ENCODE measurements around the gene KCNQ1.

Gene KCNQ1

GRCh38 chr11:2744166-2744565 is 299.4 kb downstream of the KCNQ1 start:
- no peak for DNase-seq (ENCODE audit: low read depth)

- no peak for DNase-seq (ENCODE audit: low read depth)
Observed at GRCh38 chr11:2745511-2745910, 300.7 kb downstream of the KCNQ1 start.

GRCh38 chr11:2746401-2747247 is 301.8 kb downstream of the KCNQ1 start:
- DNase-seq (ENCODE audit: low read depth) = no peak

GRCh38 chr11:2747248-2748027 is 302.6 kb downstream of the KCNQ1 start:
- no peak for DNase-seq (ENCODE audit: low read depth)

GRCh38 chr11:2748061-2748813 is 303.4 kb downstream of the KCNQ1 start:
- DNase-seq (ENCODE audit: low read depth) = no peak

- DNase-seq (ENCODE audit: low read depth) = no peak
Observed at GRCh38 chr11:2748814-2749554, 304.2 kb downstream of the KCNQ1 start.

- DNase-seq (ENCODE audit: low read depth) = no peak
Observed at GRCh38 chr11:2750101-2750681, 305.4 kb downstream of the KCNQ1 start.

- no peak for DNase-seq (ENCODE audit: low read depth)
Observed at GRCh38 chr11:2750682-2751522, 306.1 kb downstream of the KCNQ1 start.

- DNase-seq (ENCODE audit: low read depth) = no peak
Observed at GRCh38 chr11:2751523-2752203, 306.9 kb downstream of the KCNQ1 start.

- no peak for DNase-seq (ENCODE audit: low read depth)
Observed at GRCh38 chr11:2752204-2752770, 307.5 kb downstream of the KCNQ1 start.

GRCh38 chr11:2752923-2753322 is 308.1 kb downstream of the KCNQ1 start:
- DNase-seq (ENCODE audit: low read depth) = no peak

GRCh38 chr11:2754008-2754407 is 309.2 kb downstream of the KCNQ1 start:
- no peak for DNase-seq (ENCODE audit: low read depth)

- DNase-seq (ENCODE audit: low read depth) = no peak
Observed at GRCh38 chr11:2755071-2755470, 310.3 kb downstream of the KCNQ1 start.

- DNase-seq (ENCODE audit: low read depth) = no peak
Observed at GRCh38 chr11:2758751-2759150, 313.9 kb downstream of the KCNQ1 start.

- DNase-seq (ENCODE audit: low read depth) = no peak
Observed at GRCh38 chr11:2759228-2760195, 314.7 kb downstream of the KCNQ1 start.

GRCh38 chr11:2760196-2760871 is 315.5 kb downstream of the KCNQ1 start:
- no peak for DNase-seq (ENCODE audit: low read depth)

GRCh38 chr11:2761131-2762030 is 316.6 kb downstream of the KCNQ1 start:
- DNase-seq (ENCODE audit: low read depth) = no peak

Measured in activated T-helper 1 cell treated with Interleukin-2 at 50 U/mL for 16 hours (primary cell).